HCT116 (cell line): ENCODE measurements around the gene MAP2K5. TPM values are rescaled to one million over a fixed set of nuclear protein-coding genes. Genes with fewer than 3 reads are reported as not detected.

Experiments used
- ATAC-seq: fragments of 200-7000 bp; cut with Tn5 transposase; 2 replicates; pipeline ENCODE4 v1.9.1; 2020; ENCODE audit warnings: mild to moderate bottlenecking, moderate library complexity
- BruUV-seq: library from RNA; stranded (reverse); fragments of 400-500 nt; replicated peaks from 2 replicates; lab custom pipeline; 2021; lab: Mats Ljungman, UMichigan
- CTCF ChIA-PET: fragments of 300-600 bp; sonication (Branson Sonifier 250); formaldehyde crosslinking; loops from one replicate; lab custom pipeline; 2021; ENCODE audit warnings: antibody characterized with exemption; lab: Charles Lee
- POLR2A ChIA-PET: fragments of 300-600, 350-600 bp; sonication (Branson Sonifier 250); formaldehyde crosslinking; loops from one replicate; lab custom pipeline; 2021; ENCODE audit warnings: antibody characterized with exemption; lab: Charles Lee
- RAD21 ChIA-PET, 2 experiments: fragments of 300-600 bp; sonication (Branson Sonifier 250); formaldehyde crosslinking; loops; one replicate each; lab custom pipeline; 2023; ENCODE audit warnings: low total read pairs in 2 of 2; ENCODE audit not compliant: uncharacterized antibody in 2 of 2, unreplicated experiment in 2 of 2, low non-redundant PET in 1 of 2; lab: Charles Lee
- DNase-seq: peaks from one replicate; pipeline ENCODE4 v3.0.0-alpha.2; 2010; ENCODE audit warnings: low read depth, low spot score
- H2AFZ ChIP-seq: fragments of 200-600 bp; shearing (Covaris generic), sonication (generic); 2 replicates; pipeline ENCODE4 v1.6.1; 2017; ENCODE audit warnings: low read depth, mixed run types, mixed read lengths, antibody characterized with exemption, low read length; ENCODE audit not compliant: poor library complexity, severe bottlenecking
- H3K27ac ChIP-seq: 2 replicates; pipeline ENCODE4 v1.5.1; 2012; ENCODE audit warnings: low read depth, low read length
- H3K27me3 ChIP-seq: fragments of 200-600 bp; sonication (generic); 2 replicates; pipeline ENCODE4 v1.6.1; 2016; ENCODE audit warnings: mixed run types, low read length, mixed read lengths; ENCODE audit not compliant: insufficient read depth
- H3K36me3 ChIP-seq, 2 experiments: fragments of 200-500 bp in 1 of 2; fragments of 200-600 bp in 1 of 2; sonication (Bioruptor generic) in 1 of 2; sonication (generic) in 1 of 2; 2 replicates each; pipeline versions ENCODE4 v1.5.1 to v1.6.1; 2014 to 2016; ENCODE audit warnings: low read length in 2 of 2, inconsistent platforms in 1 of 2, mixed read lengths in 1 of 2, mixed run types in 1 of 2; ENCODE audit not compliant: insufficient read depth in 2 of 2, control insufficient read depth in 1 of 2
- H3K4me1 ChIP-seq, 2 experiments: fragments of 200-600 bp in 1 of 2; sonication (generic) in 1 of 2; 2 replicates each; pipeline versions ENCODE4 v1.5.1 to v1.6.1; 2012 to 2017; ENCODE audit warnings: low read length in 2 of 2, inconsistent platforms in 1 of 2, mild to moderate bottlenecking in 1 of 2, mixed read lengths in 1 of 2, mixed run types in 1 of 2, moderate library complexity in 1 of 2; ENCODE audit not compliant: insufficient read depth in 2 of 2, control insufficient read depth in 1 of 2
- H3K4me2 ChIP-seq: fragments of 200-600 bp; sonication (generic); 2 replicates; pipeline ENCODE4 v1.6.1; 2017; ENCODE audit warnings: mixed run types, low read length, mixed read lengths
- H3K4me3 ChIP-seq, 2 experiments: fragments of 200-600 bp in 1 of 2; sonication (generic) in 1 of 2; replicated peaks in 1 of 2; 2 replicates each; pipeline ENCODE4 v1.5.1; 2011 to 2016; ENCODE audit warnings: low read length in 2 of 2, control low read depth in 1 of 2, low read depth in 1 of 2, mild to moderate bottlenecking in 1 of 2, mixed read lengths in 1 of 2, mixed run types in 1 of 2
- H3K79me2 ChIP-seq: fragments of 200-600 bp; sonication (generic); 2 replicates; pipeline ENCODE4 v1.6.1; 2017; ENCODE audit warnings: mild to moderate bottlenecking, mixed run types, low read length, moderate library complexity, mixed read lengths; ENCODE audit not compliant: insufficient read depth
- H3K9ac ChIP-seq: fragments of 200-600 bp; sonication (generic); 2 replicates; pipeline ENCODE4 v1.6.1; 2016; ENCODE audit warnings: low read length, mixed read lengths
- H3K9me2 ChIP-seq: fragments of 200-600 bp; sonication (generic), shearing (Covaris generic); 2 replicates; pipeline ENCODE4 v1.6.1; 2017; ENCODE audit warnings: mixed run types, mild to moderate bottlenecking, moderate library complexity; ENCODE audit not compliant: insufficient read depth
- H3K9me3 ChIP-seq, 2 experiments: fragments of 200-500 bp in 1 of 2; fragments of 200-600 bp in 1 of 2; sonication (Bioruptor generic) in 1 of 2; sonication (generic) in 1 of 2; 2 replicates each; pipeline ENCODE4 v1.6.1; 2014 to 2017; ENCODE audit warnings: low read length in 2 of 2, mixed read lengths in 2 of 2, inconsistent platforms in 1 of 2, low read depth in 1 of 2, mild to moderate bottlenecking in 1 of 2, mixed run types in 1 of 2, moderate library complexity in 1 of 2; ENCODE audit not compliant: control insufficient read depth in 1 of 2, insufficient read depth in 1 of 2
- H4K20me1 ChIP-seq: fragments of 200-600 bp; sonication (generic), shearing (Covaris generic); 2 replicates; pipeline ENCODE4 v1.6.1; 2017; ENCODE audit warnings: mixed run types, mild to moderate bottlenecking, moderate library complexity; ENCODE audit not compliant: insufficient read depth
- CEBPB ChIP-seq: IDR thresholded peaks from 2 replicates; pipeline ENCODE4 v1.6.1; 2012; ENCODE audit warnings: low read depth
- EGR1 ChIP-seq: IDR thresholded peaks from 2 replicates; pipeline ENCODE4 v1.6.1; 2012; ENCODE audit warnings: low read depth
- ELF1 ChIP-seq: IDR thresholded peaks from 2 replicates; pipeline ENCODE4 v1.6.1; 2012; ENCODE audit warnings: low read depth, borderline replicate concordance
- EZH2 ChIP-seq: fragments of 200-600 bp; sonication (generic); IDR thresholded peaks from 2 replicates; pipeline ENCODE4 v1.6.1; 2017; ENCODE audit warnings: antibody characterized with exemption, mixed run types
- EZH2phosphoT487 ChIP-seq: fragments of 200-600 bp; IDR thresholded peaks from 2 replicates; pipeline ENCODE4 v1.6.1; 2018; ENCODE audit warnings: antibody characterized with exemption, borderline replicate concordance
- SIN3A ChIP-seq: IDR thresholded peaks from 2 replicates; pipeline ENCODE4 v1.6.1; 2012; ENCODE audit warnings: low read depth
- SP1 ChIP-seq: IDR thresholded peaks from 2 replicates; pipeline ENCODE4 v1.6.1; 2012; ENCODE audit warnings: low read depth
- SRF ChIP-seq: IDR thresholded peaks from 2 replicates; pipeline ENCODE4 v1.6.1; 2012; ENCODE audit warnings: low read depth
- TCF7L2 ChIP-seq: IDR thresholded peaks from 2 replicates; pipeline ENCODE4 v1.7.0; 2011; ENCODE audit warnings: borderline replicate concordance, inconsistent platforms; ENCODE audit not compliant: insufficient read depth, insufficient read length; ENCODE audit errors: extremely low read depth
- YY1 ChIP-seq: IDR thresholded peaks from 2 replicates; pipeline ENCODE4 v1.6.1; 2011; ENCODE audit warnings: low read length, low read depth, moderate library complexity, mild to moderate bottlenecking; ENCODE audit not compliant: insufficient replicate concordance; ENCODE audit errors: extremely low read depth
- ZFX ChIP-seq: fragments of 450-650 bp; IDR thresholded peaks from 2 replicates; pipeline ENCODE4 v1.6.1; 2017
- ZNF274 ChIP-seq: fragments of 200-500 bp; sonication (Bioruptor generic); IDR thresholded peaks from 2 replicates; pipeline ENCODE4 v1.6.1; 2014; ENCODE audit warnings: mild to moderate bottlenecking, low read depth, low read length, inconsistent platforms
- intact Hi-C: fragments of 100-400 bp; cut with micrococcal nuclease; formaldehyde crosslinking; loops from 2 replicates; pipeline ENCODE4 v1.10.0; 2022
- total RNA-seq: library from RNA; stranded (reverse); gene quantifications from one replicate; pipeline ENCODE4 v1.2.1, GENCODE V29; 2021; ENCODE audit not compliant: unreplicated experiment
- TF ChIP-seq, protein P1 (sequence below): IDR thresholded peaks from 2 replicates; pipeline ENCODE4 v1.6.1; 2012
- TF ChIP-seq, protein P2 (sequence below): IDR thresholded peaks from 2 replicates; pipeline ENCODE4 v1.6.1; 2011; ENCODE audit warnings: mild to moderate bottlenecking, low read length, moderate library complexity; ENCODE audit not compliant: insufficient replicate concordance; ENCODE audit errors: extremely low read depth
- TF ChIP-seq, protein P3 (sequence below): IDR thresholded peaks from 2 replicates; pipeline ENCODE4 v1.6.1; 2012; ENCODE audit warnings: low read depth

Gene MAP2K5
- total RNA-seq, 1 experiment from 2014 or later = 15.6 TPM

DNA sequence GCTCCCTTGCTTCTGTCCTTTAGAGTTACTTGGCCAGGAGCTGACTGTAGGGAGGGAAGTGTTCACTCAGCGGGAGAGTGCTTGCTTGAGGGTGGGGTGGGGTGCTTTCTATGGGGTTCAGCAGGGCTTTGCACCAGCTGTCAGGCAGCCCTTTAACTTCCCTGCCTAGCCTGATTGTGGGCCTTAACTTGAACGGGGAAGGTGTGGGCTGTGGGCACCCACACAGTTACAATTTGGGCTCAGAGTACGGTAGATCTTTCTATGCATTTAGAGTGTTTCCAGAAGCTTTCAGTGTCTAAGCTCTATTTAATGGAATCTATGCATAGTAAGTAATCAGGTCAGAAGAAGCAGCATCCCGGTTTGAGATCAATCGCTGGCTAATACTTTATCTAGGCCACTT, 234.6 kb downstream of the MAP2K5 start:
- no peak overlapping the region for H3K27ac ChIP-seq
- ChIA-PET POLR2A (no interaction called here), RAD21 (no interaction called here), CTCF (no interaction called here)
- H3K9ac ChIP-seq = no peak overlapping the region
- no peaks in the 10 kb centered on the region for H3K9me2 ChIP-seq
- ATAC-seq (no peak), DNase-seq (no peak)
- no TSS peak for BruUV-seq
- intact Hi-C loops = no loop called here
- H2AFZ ChIP-seq = no peak overlapping the region
- H3K4me1 ChIP-seq = no peaks in the 10 kb centered on the region
- TF ChIP-seq SIN3A = no peak
- TF ChIP-seq EZH2phosphoT487 = no peak
- TF ChIP-seq YY1 = no peak
- TF ChIP-seq CEBPB = no peak
- no peak for TF ChIP-seq EGR1
- no peak for TF ChIP-seq ELF1
- TF ChIP-seq, protein P1, sequence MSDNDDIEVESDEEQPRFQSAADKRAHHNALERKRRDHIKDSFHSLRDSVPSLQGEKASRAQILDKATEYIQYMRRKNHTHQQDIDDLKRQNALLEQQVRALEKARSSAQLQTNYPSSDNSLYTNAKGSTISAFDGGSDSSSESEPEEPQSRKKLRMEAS = no peak
- no peak overlapping the region for H3K4me2 ChIP-seq
- H4K20me1 ChIP-seq = no peaks in the 10 kb centered on the region
- no peaks in the 10 kb centered on the region for H3K27me3 ChIP-seq
- no peaks in the 10 kb centered on the region for H3K36me3 ChIP-seq
- no peaks in the 10 kb centered on the region for H3K79me2 ChIP-seq
- H3K9me3 ChIP-seq = no peaks in the 10 kb centered on the region
- H3K4me3 ChIP-seq = no peak overlapping the region

DNA sequence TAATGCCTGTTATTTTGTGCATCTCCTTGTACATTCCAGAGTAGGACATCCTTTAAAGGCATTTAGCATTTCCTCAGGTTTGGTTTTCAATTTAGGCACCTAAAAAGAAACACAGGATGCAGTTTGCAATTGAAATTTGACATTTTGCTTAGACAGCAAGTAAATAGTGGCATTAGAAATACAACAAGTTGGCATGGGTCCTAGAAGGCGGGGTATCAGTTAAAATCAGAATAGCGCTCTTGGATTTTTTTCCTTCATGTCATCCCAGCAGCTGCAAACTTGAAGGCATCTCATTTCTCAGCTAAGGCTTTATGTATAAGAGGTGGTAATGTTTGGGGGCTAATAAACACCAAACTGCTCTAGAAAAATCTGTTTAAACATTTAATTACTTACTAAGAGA, 235.3 kb downstream of the MAP2K5 start:
- Histone ChIP-seq H3K9me3 (no peaks in the 10 kb centered on the region), H2AFZ (no peak overlapping the region), H3K4me3 (no peak overlapping the region), H3K9me2 (no peaks in the 10 kb centered on the region), H3K36me3 (no peaks in the 10 kb centered on the region), H4K20me1 (no peaks in the 10 kb centered on the region), H3K4me2 (no peak overlapping the region), H3K4me1 (no peaks in the 10 kb centered on the region), H3K27ac (no peak overlapping the region), H3K9ac (no peak overlapping the region), H3K27me3 (no peaks in the 10 kb centered on the region), H3K79me2 (no peaks in the 10 kb centered on the region)
- DNase-seq = no peak
- no TSS peak for BruUV-seq
- CTCF ChIA-PET = no interaction called here
- RAD21 ChIA-PET = no interaction called here
- POLR2A ChIA-PET = no interaction called here
- intact Hi-C loops = no loop called here
- no peak for ATAC-seq
- TF ChIP-seq SP1 = no peak
- no peak for TF ChIP-seq TCF7L2
- TF ChIP-seq ZNF274 = no peak
- TF ChIP-seq, protein P2, sequence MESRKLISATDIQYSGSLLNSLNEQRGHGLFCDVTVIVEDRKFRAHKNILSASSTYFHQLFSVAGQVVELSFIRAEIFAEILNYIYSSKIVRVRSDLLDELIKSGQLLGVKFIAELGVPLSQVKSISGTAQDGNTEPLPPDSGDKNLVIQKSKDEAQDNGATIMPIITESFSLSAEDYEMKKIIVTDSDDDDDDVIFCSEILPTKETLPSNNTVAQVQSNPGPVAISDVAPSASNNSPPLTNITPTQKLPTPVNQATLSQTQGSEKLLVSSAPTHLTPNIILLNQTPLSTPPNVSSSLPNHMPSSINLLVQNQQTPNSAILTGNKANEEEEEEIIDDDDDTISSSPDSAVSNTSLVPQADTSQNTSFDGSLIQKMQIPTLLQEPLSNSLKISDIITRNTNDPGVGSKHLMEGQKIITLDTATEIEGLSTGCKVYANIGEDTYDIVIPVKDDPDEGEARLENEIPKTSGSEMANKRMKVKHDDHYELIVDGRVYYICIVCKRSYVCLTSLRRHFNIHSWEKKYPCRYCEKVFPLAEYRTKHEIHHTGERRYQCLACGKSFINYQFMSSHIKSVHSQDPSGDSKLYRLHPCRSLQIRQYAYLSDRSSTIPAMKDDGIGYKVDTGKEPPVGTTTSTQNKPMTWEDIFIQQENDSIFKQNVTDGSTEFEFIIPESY = no peak
- TF ChIP-seq ZFX = no peak
- no peak for TF ChIP-seq EGR1
- TF ChIP-seq, protein P3, sequence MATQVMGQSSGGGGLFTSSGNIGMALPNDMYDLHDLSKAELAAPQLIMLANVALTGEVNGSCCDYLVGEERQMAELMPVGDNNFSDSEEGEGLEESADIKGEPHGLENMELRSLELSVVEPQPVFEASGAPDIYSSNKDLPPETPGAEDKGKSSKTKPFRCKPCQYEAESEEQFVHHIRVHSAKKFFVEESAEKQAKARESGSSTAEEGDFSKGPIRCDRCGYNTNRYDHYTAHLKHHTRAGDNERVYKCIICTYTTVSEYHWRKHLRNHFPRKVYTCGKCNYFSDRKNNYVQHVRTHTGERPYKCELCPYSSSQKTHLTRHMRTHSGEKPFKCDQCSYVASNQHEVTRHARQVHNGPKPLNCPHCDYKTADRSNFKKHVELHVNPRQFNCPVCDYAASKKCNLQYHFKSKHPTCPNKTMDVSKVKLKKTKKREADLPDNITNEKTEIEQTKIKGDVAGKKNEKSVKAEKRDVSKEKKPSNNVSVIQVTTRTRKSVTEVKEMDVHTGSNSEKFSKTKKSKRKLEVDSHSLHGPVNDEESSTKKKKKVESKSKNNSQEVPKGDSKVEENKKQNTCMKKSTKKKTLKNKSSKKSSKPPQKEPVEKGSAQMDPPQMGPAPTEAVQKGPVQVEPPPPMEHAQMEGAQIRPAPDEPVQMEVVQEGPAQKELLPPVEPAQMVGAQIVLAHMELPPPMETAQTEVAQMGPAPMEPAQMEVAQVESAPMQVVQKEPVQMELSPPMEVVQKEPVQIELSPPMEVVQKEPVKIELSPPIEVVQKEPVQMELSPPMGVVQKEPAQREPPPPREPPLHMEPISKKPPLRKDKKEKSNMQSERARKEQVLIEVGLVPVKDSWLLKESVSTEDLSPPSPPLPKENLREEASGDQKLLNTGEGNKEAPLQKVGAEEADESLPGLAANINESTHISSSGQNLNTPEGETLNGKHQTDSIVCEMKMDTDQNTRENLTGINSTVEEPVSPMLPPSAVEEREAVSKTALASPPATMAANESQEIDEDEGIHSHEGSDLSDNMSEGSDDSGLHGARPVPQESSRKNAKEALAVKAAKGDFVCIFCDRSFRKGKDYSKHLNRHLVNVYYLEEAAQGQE = no peak
- TF ChIP-seq EZH2phosphoT487 = no peak
- TF ChIP-seq EZH2 = no peak
- TF ChIP-seq CEBPB = no peak
- no peak for TF ChIP-seq ELF1
- TF ChIP-seq, protein P1 = no peak
- no peak for TF ChIP-seq SRF
